GM18870 (cell line): ENCODE results near the gene ZNF45.
"Not testable (repeated sequence)": the region's sequence is repeated elsewhere in the genome, so short reads cannot be mapped to it uniquely, and the experiment has no call there.

Experiments used
- ATAC-seq: cut with Tn5 transposase; IDR thresholded peaks from one replicate; pipeline ENCODE4 v1.9.1; 2021; ENCODE audit warnings: moderate library complexity; ENCODE audit not compliant: unreplicated experiment

Gene ZNF45

GRCh38 chr19:43914051-43914450 lies 21.0 kb downstream of the ZNF45 start:
- ATAC-seq, result no peak

DNA sequence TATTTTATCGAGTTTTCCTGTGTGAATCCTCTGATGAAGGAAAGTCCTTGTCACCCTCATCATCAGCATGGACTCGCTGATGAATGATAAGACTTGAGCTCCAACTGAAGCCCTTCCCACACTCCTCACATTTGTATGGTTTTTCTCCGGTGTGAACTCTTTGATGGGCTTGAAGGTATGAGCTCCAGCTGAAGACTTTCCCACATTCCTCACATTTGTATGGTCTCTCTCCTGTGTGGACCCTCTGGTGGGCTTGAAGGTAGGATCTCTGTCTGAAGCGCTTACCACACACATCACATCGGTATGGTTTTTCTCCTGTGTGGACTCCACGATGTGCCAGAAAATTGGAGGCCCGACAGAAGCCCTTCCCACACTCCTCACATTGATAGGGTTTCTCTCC lies 21.7 kb downstream of the ZNF45 start:
- ATAC-seq, result no peak

DNA sequence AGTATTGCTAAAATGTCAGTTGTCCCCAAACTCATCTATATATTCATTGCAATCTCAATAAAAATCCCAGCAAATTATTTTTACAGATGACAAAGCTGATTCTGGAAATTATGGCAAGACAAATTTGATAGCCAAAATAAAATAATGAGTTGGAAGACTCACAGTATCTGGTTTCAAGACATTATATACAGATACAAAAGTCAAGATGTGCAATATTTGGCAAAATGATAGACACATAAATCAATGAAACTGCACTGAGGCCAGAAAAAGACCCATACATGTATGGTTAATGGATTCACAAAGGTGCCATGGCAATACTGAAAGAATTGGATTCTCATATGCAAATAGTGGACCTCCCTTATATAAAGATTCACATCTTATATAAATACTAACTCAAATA lies 24.2 kb downstream of the ZNF45 start:
- no peak for ATAC-seq

GRCh38 chr19:43908659-43909058 lies 26.4 kb downstream of the ZNF45 start:
- ATAC-seq, result no peak

GRCh38 chr19:43906774-43907173 lies 28.3 kb downstream of the ZNF45 start:
- ATAC-seq, result no peak

DNA sequence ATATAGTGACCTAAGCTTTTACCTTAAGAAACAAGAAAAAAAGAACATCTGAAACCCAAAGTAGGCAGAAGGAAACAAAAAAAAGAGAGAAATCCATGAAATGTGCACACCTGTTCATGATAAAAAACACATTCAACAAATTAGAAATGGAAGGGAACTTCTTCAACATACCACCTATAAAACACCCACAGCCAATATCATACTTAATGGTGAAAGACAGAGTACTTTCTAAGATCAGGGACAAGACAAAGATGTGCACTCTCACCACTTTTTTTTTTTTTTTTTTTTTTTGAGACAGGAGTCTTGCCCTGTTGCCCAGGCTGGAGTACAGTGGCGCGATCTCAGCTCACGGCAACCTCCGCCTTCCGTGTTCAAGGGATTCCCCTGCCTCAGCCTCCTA lies 29.2 kb downstream of the ZNF45 start:
- no peak for ATAC-seq

GRCh38 chr19:43902399-43902798 lies 32.7 kb downstream of the ZNF45 start:
- ATAC-seq, result no peak

DNA sequence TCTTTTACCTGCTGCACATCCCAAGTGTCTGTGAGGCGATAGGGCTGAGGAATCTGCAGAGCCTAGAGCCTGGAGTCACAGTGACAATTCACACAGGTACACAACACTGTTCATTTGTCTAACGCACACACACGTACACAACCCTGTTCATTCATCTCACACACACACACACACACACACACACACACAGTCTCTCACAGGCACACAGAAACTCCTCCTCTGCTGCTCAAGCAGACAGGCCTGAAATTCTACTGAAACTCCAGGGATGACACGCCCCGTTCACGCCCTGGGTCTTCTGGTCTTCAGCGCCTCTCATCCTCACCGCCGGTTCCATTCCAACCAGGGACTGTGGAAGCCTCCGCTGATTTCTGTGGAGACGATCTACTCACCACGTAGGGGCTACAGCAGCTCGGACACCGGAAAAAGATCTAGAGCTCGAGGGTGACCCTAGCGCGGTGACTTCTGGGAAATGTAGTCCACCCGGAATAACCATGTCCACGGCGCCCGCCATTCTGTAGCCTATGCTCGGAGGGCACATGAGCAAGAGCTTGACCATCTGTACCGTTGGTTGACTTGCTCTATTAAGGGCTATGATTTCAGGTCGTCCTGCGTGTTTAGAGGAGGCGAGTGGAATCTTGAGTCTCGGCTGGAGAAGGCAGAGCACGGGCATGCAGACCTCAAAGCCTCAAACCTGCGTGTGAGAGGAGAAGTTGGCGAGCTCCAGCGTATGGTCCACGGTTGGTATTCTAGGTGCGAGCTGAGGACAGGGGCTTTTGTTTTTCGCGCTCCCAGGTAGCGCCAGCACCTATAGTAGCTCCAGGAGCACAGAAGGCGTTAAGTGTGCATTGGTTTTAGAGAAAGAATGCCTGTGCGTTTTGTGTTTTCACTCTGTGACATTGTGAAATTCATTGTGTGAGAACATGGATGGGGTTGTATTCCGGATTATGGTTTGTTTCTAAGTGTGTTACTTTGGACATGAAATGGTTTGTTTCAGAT lies 33.4 kb downstream of the ZNF45 start:
- ATAC-seq, result no peak

GRCh38 chr19:43895727-43896308 lies 39.3 kb downstream of the ZNF45 start:
- no peak for ATAC-seq

DNA sequence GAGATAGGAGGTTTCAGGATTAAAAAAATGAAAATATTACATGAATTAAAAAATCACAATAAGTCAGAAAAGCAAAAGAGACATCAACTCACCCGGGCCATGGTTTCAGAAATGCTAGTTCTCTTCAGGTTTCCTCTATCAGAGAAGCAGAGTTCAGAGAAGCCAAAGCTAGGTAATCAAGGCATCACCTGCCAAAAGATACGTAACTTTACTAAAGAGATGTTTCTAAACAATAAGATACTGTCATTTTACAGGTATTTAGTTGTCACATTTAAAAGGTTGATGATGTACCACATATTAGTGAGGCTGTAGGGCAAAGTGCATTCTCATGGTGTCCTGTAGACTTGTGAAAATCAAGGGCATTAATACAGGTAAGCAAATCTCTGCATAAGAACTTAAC lies 51.2 kb downstream of the ZNF45 start, which contains the start of gene ZNF404:
TSS of gene ZNF404 (minus strand) at position 101 of the 400 bp plus-strand sequence.
- ATAC-seq, result no peak

GRCh38 chr19:43880483-43880882 lies 54.6 kb downstream of the ZNF45 start:
- ATAC-seq, result no peak

- no peak for ATAC-seq
These were observed 62.3 kb downstream of the ZNF45 start for GRCh38 chr19:43872547-43873336.

DNA sequence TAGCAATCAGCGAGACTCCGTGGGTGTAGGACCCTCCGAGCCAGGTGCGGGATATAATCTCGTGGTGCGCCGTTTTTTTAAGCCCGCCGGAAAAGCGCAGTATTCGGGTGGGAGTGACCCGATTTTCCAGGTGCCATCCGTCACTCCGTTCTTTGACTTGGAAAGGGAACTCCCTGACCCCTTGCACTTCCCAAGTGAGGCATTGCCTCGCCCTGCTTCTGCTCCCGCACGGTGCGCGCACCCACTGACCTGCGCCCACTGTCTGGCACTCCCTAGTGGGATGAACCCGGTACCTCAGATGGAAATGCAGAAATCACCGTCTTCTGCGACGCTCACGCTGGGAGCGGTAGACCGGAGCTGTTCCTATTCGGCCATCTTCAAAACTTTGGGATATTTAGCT lies 68.2 kb downstream of the ZNF45 start:
- ATAC-seq, result not testable (repeated sequence)
